Panc1 (cell line): ENCODE data around the gene CFAP57.

Experiments used
- CTCF ChIP-seq: fragments of 450-650 bp; IDR thresholded peaks from 2 replicates; pipeline ENCODE4 v1.5.1; 2017; ENCODE audit warnings: mild to moderate bottlenecking
- POLR2AphosphoS5 ChIP-seq: IDR thresholded peaks from 2 replicates; pipeline ENCODE4 v1.6.1; 2012; ENCODE audit warnings: mild to moderate bottlenecking, low read depth, low read length, moderate library complexity
- REST ChIP-seq, 2 experiments: IDR thresholded peaks; 2 replicates each; pipeline ENCODE4 v1.6.1; 2011 to 2012; ENCODE audit warnings: low read depth in 2 of 2, control low read depth in 1 of 2, low read length in 1 of 2, mild to moderate bottlenecking in 1 of 2, moderate library complexity in 1 of 2; ENCODE audit not compliant: insufficient read depth in 1 of 2
- SIN3A ChIP-seq: IDR thresholded peaks from 2 replicates; pipeline ENCODE4 v1.6.1; 2012; ENCODE audit warnings: low read depth, mild to moderate bottlenecking, low read length, moderate library complexity, borderline replicate concordance; ENCODE audit not compliant: insufficient read depth

GRCh38 chr1:43296207-43296606, 124.1 kb downstream of the CFAP57 start:
- TF ChIP-seq REST (IDR thresholded peaks at IDR 0.05; ENCODE audit: insufficient read depth in 1 of 2, low read depth in 2 of 2, low read length in 1 of 2) (no peak), CTCF (no peak), POLR2AphosphoS5 (no peak), SIN3A (no peak)
